ENCODE data around the gene MIA3.

The MIA3 gene

GRCh38 chr1:222618001-222618879 is at the start of gene MIA3:
MIA3 (plus strand) TSS chr1:222618097; CDS start chr1:222618111, 14 bp downstream.
- Histone ChIP-seq H3K4me1 (ENCODE audit: insufficient read depth, insufficient read length) (no peaks in the 10 kb centered on the region), H3K9ac (ENCODE audit: insufficient read length, low read depth) (peak within 1 kb of the TSS; percentile 86), H3K4me3 (ENCODE audit: insufficient read length, low read depth) (peak within 1 kb of the TSS; percentile 74), H3K27me3 (ENCODE audit: insufficient read depth, insufficient read length) (peaks cover 8% of the 10 kb centered on the region), H3K9me3 (ENCODE audit: insufficient read depth, low read length) (no peaks in the 10 kb centered on the region), H3K36me3 (ENCODE audit: insufficient read depth, insufficient read length, low read length) (peaks cover 20% of the 10 kb centered on the region)
- no peak for DNase-seq (ENCODE audit: low read depth, low spot score)
- TF ChIP-seq YY1 (IDR thresholded peaks at IDR 0.05; ENCODE audit: insufficient read depth, insufficient read length) (peak; percentile 62), SUZ12 (IDR thresholded peaks at IDR 0.05; ENCODE audit: extremely low read depth, insufficient read depth, insufficient read length) (no peak), ZNF274 (IDR thresholded peaks at IDR 0.05; ENCODE audit: low read depth, low read length) (no peak)

GRCh38 chr1:222570837-222571236 is 47.1 kb upstream of the MIA3 start:
- Histone ChIP-seq H3K36me3 (ENCODE audit: insufficient read depth, insufficient read length, low read length) (peaks cover 68% of the 10 kb centered on the region), H3K9ac (ENCODE audit: insufficient read length, low read depth) (no peak overlapping the region), H3K27me3 (ENCODE audit: insufficient read depth, insufficient read length) (no peaks in the 10 kb centered on the region), H3K4me3 (ENCODE audit: insufficient read length, low read depth) (no peak overlapping the region), H3K4me1 (ENCODE audit: insufficient read depth, insufficient read length) (no peaks in the 10 kb centered on the region), H3K9me3 (ENCODE audit: insufficient read depth, low read length) (peaks cover 6% of the 10 kb centered on the region; the same call in 1 of the 2 replicates)
- no peak for TF ChIP-seq SUZ12 (IDR thresholded peaks at IDR 0.05; ENCODE audit: extremely low read depth, insufficient read depth, insufficient read length)
- no peak for TF ChIP-seq YY1 (IDR thresholded peaks at IDR 0.05; ENCODE audit: insufficient read depth, insufficient read length)
- TF ChIP-seq ZNF274 (IDR thresholded peaks at IDR 0.05; ENCODE audit: low read depth, low read length): no peak
- no peak for DNase-seq (ENCODE audit: low read depth, low spot score)

- Histone ChIP-seq H3K27me3 (ENCODE audit: insufficient read depth, insufficient read length) (no peaks in the 10 kb centered on the region), H3K36me3 (ENCODE audit: insufficient read depth, insufficient read length, low read length) (peaks cover 78% of the 10 kb centered on the region), H3K4me1 (ENCODE audit: insufficient read depth, insufficient read length) (no peaks in the 10 kb centered on the region), H3K4me3 (ENCODE audit: insufficient read length, low read depth) (no peak overlapping the region), H3K9me3 (ENCODE audit: insufficient read depth, low read length) (no peaks in the 10 kb centered on the region), H3K9ac (ENCODE audit: insufficient read length, low read depth) (no peak overlapping the region)
- TF ChIP-seq SUZ12 (IDR thresholded peaks at IDR 0.05; ENCODE audit: extremely low read depth, insufficient read depth, insufficient read length) (no peak), ZNF274 (IDR thresholded peaks at IDR 0.05; ENCODE audit: low read depth, low read length) (no peak), YY1 (IDR thresholded peaks at IDR 0.05; ENCODE audit: insufficient read depth, insufficient read length) (no peak)
- no peak for DNase-seq (ENCODE audit: low read depth, low spot score)
These were observed 38.6 kb upstream of the MIA3 start for GRCh38 chr1:222579316-222579715.

GRCh38 chr1:222582099-222582774 is 35.7 kb upstream of the MIA3 start:
- peaks cover 71% of the 10 kb centered on the region for H3K36me3 ChIP-seq (ENCODE audit: insufficient read depth, insufficient read length, low read length)
- no peak for DNase-seq (ENCODE audit: low read depth, low spot score)
- H3K27me3 ChIP-seq (ENCODE audit: insufficient read depth, insufficient read length): no peaks in the 10 kb centered on the region
- no peaks in the 10 kb centered on the region for H3K4me1 ChIP-seq (ENCODE audit: insufficient read depth, insufficient read length)
- no peaks in the 10 kb centered on the region for H3K9me3 ChIP-seq (ENCODE audit: insufficient read depth, low read length)
- no peak overlapping the region for H3K9ac ChIP-seq (ENCODE audit: insufficient read length, low read depth)
- H3K4me3 ChIP-seq (ENCODE audit: insufficient read length, low read depth): no peak overlapping the region
- TF ChIP-seq SUZ12 (IDR thresholded peaks at IDR 0.05; ENCODE audit: extremely low read depth, insufficient read depth, insufficient read length): no peak
- no peak for TF ChIP-seq YY1 (IDR thresholded peaks at IDR 0.05; ENCODE audit: insufficient read depth, insufficient read length)
- no peak for TF ChIP-seq ZNF274 (IDR thresholded peaks at IDR 0.05; ENCODE audit: low read depth, low read length)

GRCh38 chr1:222583079-222583478 is 34.8 kb upstream of the MIA3 start:
- H3K36me3 ChIP-seq (ENCODE audit: insufficient read depth, insufficient read length, low read length): peaks cover 73% of the 10 kb centered on the region
- no peaks in the 10 kb centered on the region for H3K4me1 ChIP-seq (ENCODE audit: insufficient read depth, insufficient read length)
- no peaks in the 10 kb centered on the region for H3K9me3 ChIP-seq (ENCODE audit: insufficient read depth, low read length)
- DNase-seq (ENCODE audit: low read depth, low spot score): no peak
- no peak overlapping the region for H3K4me3 ChIP-seq (ENCODE audit: insufficient read length, low read depth)
- H3K9ac ChIP-seq (ENCODE audit: insufficient read length, low read depth): no peak overlapping the region
- TF ChIP-seq ZNF274 (IDR thresholded peaks at IDR 0.05; ENCODE audit: low read depth, low read length) (no peak), SUZ12 (IDR thresholded peaks at IDR 0.05; ENCODE audit: extremely low read depth, insufficient read depth, insufficient read length) (no peak), YY1 (IDR thresholded peaks at IDR 0.05; ENCODE audit: insufficient read depth, insufficient read length) (no peak)
- H3K27me3 ChIP-seq (ENCODE audit: insufficient read depth, insufficient read length): no peaks in the 10 kb centered on the region

- Histone ChIP-seq H3K4me1 (ENCODE audit: insufficient read depth, insufficient read length) (no peaks in the 10 kb centered on the region), H3K9me3 (ENCODE audit: insufficient read depth, low read length) (no peaks in the 10 kb centered on the region), H3K27me3 (ENCODE audit: insufficient read depth, insufficient read length) (no peaks in the 10 kb centered on the region), H3K4me3 (ENCODE audit: insufficient read length, low read depth) (no peak overlapping the region), H3K9ac (ENCODE audit: insufficient read length, low read depth) (no peak overlapping the region), H3K36me3 (ENCODE audit: insufficient read depth, insufficient read length, low read length) (peaks cover 54% of the 10 kb centered on the region)
- TF ChIP-seq YY1 (IDR thresholded peaks at IDR 0.05; ENCODE audit: insufficient read depth, insufficient read length) (no peak), ZNF274 (IDR thresholded peaks at IDR 0.05; ENCODE audit: low read depth, low read length) (no peak), SUZ12 (IDR thresholded peaks at IDR 0.05; ENCODE audit: extremely low read depth, insufficient read depth, insufficient read length) (no peak)
- no peak for DNase-seq (ENCODE audit: low read depth, low spot score)
These were observed 31.1 kb upstream of the MIA3 start for GRCh38 chr1:222586842-222587241.

- DNase-seq (ENCODE audit: low read depth, low spot score): no peak
- Histone ChIP-seq H3K27me3 (ENCODE audit: insufficient read depth, insufficient read length) (no peaks in the 10 kb centered on the region), H3K36me3 (ENCODE audit: insufficient read depth, insufficient read length, low read length) (peaks cover 43% of the 10 kb centered on the region), H3K4me1 (ENCODE audit: insufficient read depth, insufficient read length) (no peaks in the 10 kb centered on the region), H3K4me3 (ENCODE audit: insufficient read length, low read depth) (no peak overlapping the region), H3K9me3 (ENCODE audit: insufficient read depth, low read length) (no peaks in the 10 kb centered on the region), H3K9ac (ENCODE audit: insufficient read length, low read depth) (no peak overlapping the region)
- TF ChIP-seq YY1 (IDR thresholded peaks at IDR 0.05; ENCODE audit: insufficient read depth, insufficient read length) (no peak), ZNF274 (IDR thresholded peaks at IDR 0.05; ENCODE audit: low read depth, low read length) (no peak), SUZ12 (IDR thresholded peaks at IDR 0.05; ENCODE audit: extremely low read depth, insufficient read depth, insufficient read length) (no peak)
These were observed 29.8 kb upstream of the MIA3 start for GRCh38 chr1:222588135-222588534.
